ENCODE data around the gene TIPIN. TPM values are rescaled to one million over a fixed set of nuclear protein-coding genes. Genes with fewer than 3 reads are reported as not detected.

TIPIN gene
- polyA plus RNA-seq, 1 donor from 2014 or later = 7.4 TPM

DNA sequence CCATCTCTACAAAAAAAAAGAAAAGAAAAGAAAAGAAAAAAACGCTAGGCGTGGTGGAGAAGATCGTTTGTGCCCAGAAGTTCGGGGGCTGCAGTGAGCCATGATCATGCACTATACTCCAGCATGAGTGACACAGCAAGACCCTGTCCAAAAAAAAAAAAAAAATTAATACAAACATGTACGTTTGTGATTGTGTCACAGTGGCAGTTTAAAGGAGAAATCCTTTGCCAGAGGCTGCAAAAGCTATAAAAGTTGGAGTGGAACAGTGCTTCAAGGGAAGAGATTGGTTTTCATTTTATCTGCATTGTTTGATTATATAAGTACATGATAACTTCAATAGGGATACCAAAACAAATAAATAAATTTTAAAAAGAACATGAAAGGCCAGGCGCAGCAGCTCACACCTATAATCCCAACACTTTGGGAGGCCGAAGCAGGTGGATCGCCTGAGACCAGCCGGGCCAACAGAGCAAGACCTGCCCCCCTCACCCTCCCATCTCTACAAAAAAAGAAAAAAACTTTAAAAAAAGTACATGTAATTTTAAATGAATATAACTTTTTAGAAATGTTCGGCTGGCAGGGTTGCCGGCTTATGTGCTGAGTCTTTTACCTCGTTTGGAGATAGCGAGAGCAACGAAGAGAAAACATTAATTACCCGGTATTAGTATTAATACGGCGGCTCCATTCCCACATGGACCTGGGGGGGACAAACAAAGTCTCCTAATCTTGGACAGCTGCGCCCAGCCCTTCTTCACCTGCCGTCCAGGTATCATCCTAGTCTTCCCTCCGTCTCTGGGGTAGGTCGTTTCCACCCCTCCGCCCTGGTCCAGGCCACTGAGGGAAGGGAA lies 63.7 kb downstream of the TIPIN start:
- Histone ChIP-seq H3K79me2 (replicated peaks; ENCODE audit: insufficient read depth, low read length) (peaks cover 3% of the 10 kb centered on the region), H3K9ac (ENCODE audit: low read length) (peak overlapping the region; percentile 72), H3K27ac (ENCODE audit: low read length) (peak overlapping the region; percentile 54), H3K4me3 (ENCODE audit: low read length) (peak overlapping the region; percentile 67), H3F3A (ENCODE audit: insufficient read depth, low read length, poor library complexity, severe bottlenecking) (no peaks in the 10 kb centered on the region), H3K9me2 (ENCODE audit: insufficient read depth, low read length) (no peaks in the 10 kb centered on the region), H3K27me3 (ENCODE audit: insufficient read depth, low read depth, low read length) (no peaks in the 10 kb centered on the region), H3K9me3 (ENCODE audit: low read length) (no peaks in the 10 kb centered on the region), H3K36me3 (ENCODE audit: insufficient read depth, low read length) (no peaks in the 10 kb centered on the region), H4K20me1 (ENCODE audit: insufficient read depth) (no peaks in the 10 kb centered on the region), H2AFZ (ENCODE audit: low read depth, low read length) (peak overlapping the region; percentile 34), H3K4me2 (ENCODE audit: low read length) (no peak overlapping the region)
- TF ChIP-seq MXI1 (conservative IDR thresholded peaks at IDR 0.05; ENCODE audit: poor library complexity, severe bottlenecking) (no peak), RAD21 (conservative IDR thresholded peaks at IDR 0.05) (no peak), POLR2AphosphoS5 (IDR thresholded peaks at IDR 0.05) (no peak), EZH2 (IDR thresholded peaks at IDR 0.05; ENCODE audit: borderline replicate concordance, insufficient read depth, low read length, poor library complexity, severe bottlenecking) (no peak), EP300 (conservative IDR thresholded peaks at IDR 0.05; ENCODE audit: poor library complexity, severe bottlenecking) (no peak), CTCF (IDR thresholded peaks at IDR 0.05; ENCODE audit: poor library complexity, severe bottlenecking) (no peak), TAF1 (IDR thresholded peaks at IDR 0.05; ENCODE audit: low read depth) (no peak), SMC3 (conservative IDR thresholded peaks at IDR 0.05; ENCODE audit: poor library complexity) (no peak)
- TF ChIP-seq, protein P1, sequence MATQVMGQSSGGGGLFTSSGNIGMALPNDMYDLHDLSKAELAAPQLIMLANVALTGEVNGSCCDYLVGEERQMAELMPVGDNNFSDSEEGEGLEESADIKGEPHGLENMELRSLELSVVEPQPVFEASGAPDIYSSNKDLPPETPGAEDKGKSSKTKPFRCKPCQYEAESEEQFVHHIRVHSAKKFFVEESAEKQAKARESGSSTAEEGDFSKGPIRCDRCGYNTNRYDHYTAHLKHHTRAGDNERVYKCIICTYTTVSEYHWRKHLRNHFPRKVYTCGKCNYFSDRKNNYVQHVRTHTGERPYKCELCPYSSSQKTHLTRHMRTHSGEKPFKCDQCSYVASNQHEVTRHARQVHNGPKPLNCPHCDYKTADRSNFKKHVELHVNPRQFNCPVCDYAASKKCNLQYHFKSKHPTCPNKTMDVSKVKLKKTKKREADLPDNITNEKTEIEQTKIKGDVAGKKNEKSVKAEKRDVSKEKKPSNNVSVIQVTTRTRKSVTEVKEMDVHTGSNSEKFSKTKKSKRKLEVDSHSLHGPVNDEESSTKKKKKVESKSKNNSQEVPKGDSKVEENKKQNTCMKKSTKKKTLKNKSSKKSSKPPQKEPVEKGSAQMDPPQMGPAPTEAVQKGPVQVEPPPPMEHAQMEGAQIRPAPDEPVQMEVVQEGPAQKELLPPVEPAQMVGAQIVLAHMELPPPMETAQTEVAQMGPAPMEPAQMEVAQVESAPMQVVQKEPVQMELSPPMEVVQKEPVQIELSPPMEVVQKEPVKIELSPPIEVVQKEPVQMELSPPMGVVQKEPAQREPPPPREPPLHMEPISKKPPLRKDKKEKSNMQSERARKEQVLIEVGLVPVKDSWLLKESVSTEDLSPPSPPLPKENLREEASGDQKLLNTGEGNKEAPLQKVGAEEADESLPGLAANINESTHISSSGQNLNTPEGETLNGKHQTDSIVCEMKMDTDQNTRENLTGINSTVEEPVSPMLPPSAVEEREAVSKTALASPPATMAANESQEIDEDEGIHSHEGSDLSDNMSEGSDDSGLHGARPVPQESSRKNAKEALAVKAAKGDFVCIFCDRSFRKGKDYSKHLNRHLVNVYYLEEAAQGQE (IDR thresholded peaks at IDR 0.05; ENCODE audit: borderline replicate concordance) = no peak

DNA sequence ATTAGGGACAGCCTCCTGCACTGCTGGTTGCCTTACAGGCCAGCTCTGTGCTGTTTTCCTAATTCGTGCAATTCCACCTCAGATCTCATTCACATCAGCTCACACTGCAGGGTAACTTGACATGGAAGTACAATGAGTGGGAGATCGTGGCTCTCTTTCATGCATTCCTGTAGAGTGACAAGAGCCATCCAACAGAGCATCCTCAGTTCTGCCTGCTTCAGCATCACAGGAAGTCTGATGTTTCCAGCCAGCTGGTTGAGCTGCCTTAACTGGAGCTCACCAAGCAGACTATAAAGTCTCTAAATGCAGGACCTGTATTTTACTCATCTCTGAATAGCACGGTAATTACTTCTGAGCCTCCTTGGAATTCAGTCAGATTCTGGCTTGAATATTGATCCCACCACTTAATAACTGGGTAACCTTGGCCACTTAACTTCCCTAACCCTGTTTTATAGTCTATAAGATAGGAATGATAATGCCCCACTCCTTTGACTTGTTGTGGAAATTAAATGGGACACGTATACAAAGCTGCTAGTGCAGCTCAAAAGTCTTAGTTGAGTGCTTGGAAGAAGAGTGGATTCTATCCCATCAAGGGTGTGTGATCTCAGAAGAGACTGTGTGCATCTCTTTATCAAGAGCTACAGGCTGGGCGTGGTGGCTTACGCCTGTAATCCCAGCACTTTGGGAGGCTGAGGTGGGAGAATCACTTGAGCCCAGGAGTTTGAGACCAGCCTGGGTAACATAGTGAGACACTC lies 64.5 kb downstream of the TIPIN start:
- Histone ChIP-seq H3K4me2 (ENCODE audit: low read length) (no peak overlapping the region), H3K36me3 (ENCODE audit: insufficient read depth, low read length) (no peaks in the 10 kb centered on the region), H4K20me1 (ENCODE audit: insufficient read depth) (no peaks in the 10 kb centered on the region), H3K9me3 (ENCODE audit: low read length) (no peaks in the 10 kb centered on the region), H3F3A (ENCODE audit: insufficient read depth, low read length, poor library complexity, severe bottlenecking) (no peaks in the 10 kb centered on the region), H3K79me2 (replicated peaks; ENCODE audit: insufficient read depth, low read length) (peaks cover 3% of the 10 kb centered on the region), H3K27ac (ENCODE audit: low read length) (no peak overlapping the region), H3K27me3 (ENCODE audit: insufficient read depth, low read depth, low read length) (no peaks in the 10 kb centered on the region), H3K9me2 (ENCODE audit: insufficient read depth, low read length) (no peaks in the 10 kb centered on the region), H3K9ac (ENCODE audit: low read length) (no peak overlapping the region), H3K4me3 (ENCODE audit: low read length) (no peak overlapping the region), H2AFZ (ENCODE audit: low read depth, low read length) (no peak overlapping the region)
- TF ChIP-seq, protein P1 (IDR thresholded peaks at IDR 0.05; ENCODE audit: borderline replicate concordance) = no peak
- no peak for TF ChIP-seq MXI1 (conservative IDR thresholded peaks at IDR 0.05; ENCODE audit: poor library complexity, severe bottlenecking)
- TF ChIP-seq CTCF (IDR thresholded peaks at IDR 0.05; ENCODE audit: poor library complexity, severe bottlenecking) = no peak
- TF ChIP-seq EZH2 (IDR thresholded peaks at IDR 0.05; ENCODE audit: borderline replicate concordance, insufficient read depth, low read length, poor library complexity, severe bottlenecking) = no peak
- no peak for TF ChIP-seq TAF1 (IDR thresholded peaks at IDR 0.05; ENCODE audit: low read depth)
- TF ChIP-seq RAD21 (conservative IDR thresholded peaks at IDR 0.05) = no peak
- no peak for TF ChIP-seq EP300 (conservative IDR thresholded peaks at IDR 0.05; ENCODE audit: poor library complexity, severe bottlenecking)
- no peak for TF ChIP-seq POLR2AphosphoS5 (IDR thresholded peaks at IDR 0.05)
- no peak for TF ChIP-seq SMC3 (conservative IDR thresholded peaks at IDR 0.05; ENCODE audit: poor library complexity)

All from neural cell (in vitro differentiated cells).